CD4-positive, alpha-beta T cell treated with Interleukin-21 for 1 hour (primary cell): ENCODE data around the gene MTRFR.
"Not testable (repeated sequence)": the region's sequence is repeated elsewhere in the genome, so short reads cannot be mapped to it uniquely, and the experiment has no call there.

Experiments used
- DNase-seq: peaks from one replicate; pipeline ENCODE4 v3.0.0-alpha.2; 2020

MTRFR gene

DNA sequence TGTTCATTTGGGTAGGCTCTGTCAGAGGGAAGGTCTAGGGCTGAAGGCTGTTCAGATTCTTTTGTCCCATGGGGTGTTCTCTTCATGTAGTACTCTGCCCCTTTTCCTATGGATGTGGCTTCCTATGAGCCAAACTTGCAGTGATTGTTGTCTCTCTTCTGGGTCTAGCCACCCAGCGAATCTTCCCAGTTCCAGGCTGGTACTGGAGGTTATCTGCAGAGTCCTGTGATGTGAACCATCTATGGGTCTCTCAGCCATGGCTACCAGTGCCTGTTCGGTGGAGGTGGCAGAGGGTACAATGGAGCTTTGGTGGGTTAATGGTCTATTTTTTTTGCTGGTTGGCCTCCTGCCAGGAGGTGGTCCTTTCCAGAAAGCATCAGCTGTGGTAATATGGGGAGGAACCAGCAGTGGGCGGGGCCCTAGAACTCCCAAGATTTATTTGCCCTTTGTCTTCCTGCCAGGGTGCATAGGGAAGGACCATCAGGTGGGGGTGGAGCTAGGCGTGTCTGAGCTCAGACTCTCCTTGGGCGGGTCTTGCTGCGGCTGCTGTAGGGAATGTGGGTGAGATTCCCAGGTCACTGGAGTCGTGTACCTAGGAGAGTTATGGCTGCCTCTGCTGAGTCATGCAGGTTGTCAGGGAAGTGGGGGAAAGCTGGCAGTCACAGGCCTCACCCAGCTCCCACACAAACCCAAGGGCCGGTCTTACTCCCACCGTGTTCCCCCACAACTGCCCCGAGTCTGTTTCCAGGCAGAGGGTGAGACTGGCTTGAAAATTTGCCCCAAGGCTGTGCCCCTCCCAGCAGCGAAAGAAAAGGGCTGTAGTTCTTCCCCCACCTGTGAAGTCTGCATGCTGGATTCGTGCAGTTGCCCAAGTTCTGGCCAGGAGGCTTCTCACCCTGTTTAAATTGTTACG, 17.5 kb downstream of the MTRFR start:
- DNase-seq, result no peak

DNA sequence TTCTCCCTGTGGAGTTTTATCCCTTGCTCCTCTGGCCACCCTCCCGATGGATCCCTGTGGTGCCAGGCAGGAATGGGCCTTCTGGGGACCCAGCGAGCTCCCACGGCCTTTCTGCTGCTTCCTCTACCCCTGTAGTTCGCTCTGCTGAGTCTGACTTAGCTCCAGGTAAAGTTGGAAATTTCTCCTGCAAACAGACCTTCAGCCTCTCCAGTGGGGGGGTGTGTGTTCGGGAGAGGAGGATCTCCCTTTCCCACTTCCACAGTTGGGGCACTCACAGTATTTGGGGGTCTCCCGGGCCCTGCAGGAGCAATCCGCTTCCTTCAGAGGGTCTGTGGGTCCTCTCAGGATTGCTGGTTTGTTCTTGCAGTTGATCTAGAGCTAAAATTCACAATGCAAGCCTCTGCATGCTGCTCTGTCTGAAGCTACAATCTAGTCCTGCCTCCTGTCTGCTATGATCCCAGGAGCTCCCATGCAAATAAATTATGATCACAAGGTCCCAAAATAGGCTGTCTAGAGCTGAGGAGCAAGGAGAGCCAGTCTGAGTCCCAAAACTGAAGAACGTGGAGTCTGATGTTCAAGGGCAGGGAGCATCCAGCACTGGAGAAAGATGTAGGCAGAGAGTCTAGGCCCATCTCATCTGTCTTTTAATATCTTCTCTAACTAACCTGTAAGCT, 18.3 kb downstream of the MTRFR start:
- no peak for DNase-seq

GRCh38 chr12:123252365-123252764, 19.1 kb downstream of the MTRFR start:
- not testable (repeated sequence) for DNase-seq

DNA sequence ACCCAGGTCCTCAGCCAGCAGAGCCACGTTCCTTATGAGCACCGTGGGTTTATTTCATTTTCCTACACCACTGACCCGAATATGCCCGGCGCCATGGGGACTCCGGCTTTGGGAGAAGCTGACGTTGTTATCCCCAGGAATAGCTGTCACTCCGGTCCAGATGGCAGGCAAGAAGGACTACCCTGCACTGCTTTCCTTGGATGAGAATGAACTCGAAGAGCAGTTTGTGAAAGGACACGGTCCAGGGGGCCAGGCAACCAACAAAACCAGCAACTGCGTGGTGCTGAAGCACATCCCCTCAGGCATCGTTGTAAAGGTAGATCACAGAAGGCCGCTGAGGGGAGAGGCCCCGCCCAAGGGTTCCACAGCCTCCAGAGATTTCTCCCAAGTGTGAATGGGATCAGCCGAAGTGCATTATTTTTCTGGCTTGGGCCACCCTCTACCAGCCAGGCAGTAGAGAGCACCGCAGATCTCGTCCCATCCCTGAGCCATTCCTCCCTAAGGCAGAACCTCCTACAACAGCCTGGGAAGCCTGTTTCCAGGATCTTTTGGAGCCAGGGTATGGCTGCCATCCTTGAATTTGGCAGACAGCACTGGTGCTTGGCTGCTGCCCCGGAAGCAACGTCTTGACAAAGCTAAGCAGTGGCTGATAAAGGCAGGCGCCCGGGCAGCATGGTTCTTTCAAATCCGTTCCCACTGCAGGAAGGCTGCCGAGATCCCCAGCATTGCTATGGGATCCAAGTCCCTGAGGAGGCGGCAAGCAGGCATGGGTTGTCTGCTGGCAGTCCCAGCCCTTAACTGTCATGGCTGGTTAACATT, 20.6 kb downstream of the MTRFR start:
- DNase-seq, result no peak

GRCh38 chr12:123254853-123255446, 21.7 kb downstream of the MTRFR start:
- no peak for DNase-seq

DNA sequence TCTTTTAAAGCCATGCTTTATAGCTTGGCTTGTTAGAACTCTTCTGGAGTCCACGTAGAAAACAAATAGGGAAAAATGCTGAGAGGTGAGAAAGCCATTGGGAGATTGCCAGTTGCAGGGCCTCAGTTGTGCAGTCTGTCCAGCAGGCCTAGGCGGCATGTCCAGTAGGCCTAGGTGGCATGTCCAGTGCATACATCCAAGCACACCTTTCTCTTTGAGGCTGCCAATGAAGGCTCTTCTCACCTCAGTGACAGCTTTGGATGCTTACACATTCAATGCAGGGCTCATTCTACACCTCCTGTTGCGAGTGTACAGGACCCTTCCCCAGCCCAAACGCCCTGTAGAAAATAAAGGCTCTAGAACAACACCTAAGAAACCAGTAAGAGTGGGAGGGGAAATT, 25.4 kb downstream of the MTRFR start:
- no peak for DNase-seq

DNA sequence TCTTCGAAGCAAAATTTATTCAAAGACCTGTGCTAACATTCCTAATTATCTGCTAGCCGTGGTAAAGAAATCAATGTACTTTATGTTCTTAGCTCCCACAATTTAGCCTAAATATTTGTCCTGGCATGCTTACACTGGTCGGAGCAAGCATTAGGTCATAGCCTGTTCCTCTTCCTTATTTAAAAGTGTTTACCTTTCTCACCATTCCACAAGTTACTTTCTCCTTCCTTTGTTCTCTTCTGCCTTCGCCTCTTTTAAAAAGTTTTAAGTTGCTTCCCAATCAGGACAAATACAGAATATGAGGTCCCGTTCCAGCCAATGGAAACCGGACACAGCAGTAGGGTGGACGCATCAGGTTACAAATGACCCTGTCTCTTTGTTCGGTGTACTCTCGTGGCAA, 26.8 kb downstream of the MTRFR start:
- DNase-seq, result no peak

- no peak for DNase-seq
Observed at GRCh38 chr12:123261196-123261595, 28.0 kb downstream of the MTRFR start.

GRCh38 chr12:123263196-123263817, 30.1 kb downstream of the MTRFR start:
- DNase-seq, result no peak

DNA sequence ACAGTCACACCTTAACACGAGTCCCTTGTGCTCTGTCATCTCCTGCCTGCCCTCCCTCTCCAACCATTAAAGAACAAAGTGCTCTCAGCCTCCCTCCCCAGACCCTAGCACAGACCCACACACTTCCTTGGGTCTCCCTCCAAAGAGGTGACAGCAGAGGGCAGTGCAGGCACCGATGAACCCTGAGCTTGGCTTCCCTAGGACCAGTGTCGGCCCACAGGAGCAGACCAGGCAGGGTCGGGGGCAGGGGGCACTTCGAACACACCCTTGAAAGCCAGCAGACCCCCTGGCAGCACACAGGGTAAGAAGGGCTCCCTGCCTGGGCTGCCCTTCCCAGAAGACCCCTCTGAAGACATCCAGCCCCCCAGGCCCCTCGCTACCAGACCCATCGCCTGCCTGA, 31.4 kb downstream of the MTRFR start:
- DNase-seq, result no peak

GRCh38 chr12:123265851-123266678, 32.8 kb downstream of the MTRFR start:
- no peak for DNase-seq

DNA sequence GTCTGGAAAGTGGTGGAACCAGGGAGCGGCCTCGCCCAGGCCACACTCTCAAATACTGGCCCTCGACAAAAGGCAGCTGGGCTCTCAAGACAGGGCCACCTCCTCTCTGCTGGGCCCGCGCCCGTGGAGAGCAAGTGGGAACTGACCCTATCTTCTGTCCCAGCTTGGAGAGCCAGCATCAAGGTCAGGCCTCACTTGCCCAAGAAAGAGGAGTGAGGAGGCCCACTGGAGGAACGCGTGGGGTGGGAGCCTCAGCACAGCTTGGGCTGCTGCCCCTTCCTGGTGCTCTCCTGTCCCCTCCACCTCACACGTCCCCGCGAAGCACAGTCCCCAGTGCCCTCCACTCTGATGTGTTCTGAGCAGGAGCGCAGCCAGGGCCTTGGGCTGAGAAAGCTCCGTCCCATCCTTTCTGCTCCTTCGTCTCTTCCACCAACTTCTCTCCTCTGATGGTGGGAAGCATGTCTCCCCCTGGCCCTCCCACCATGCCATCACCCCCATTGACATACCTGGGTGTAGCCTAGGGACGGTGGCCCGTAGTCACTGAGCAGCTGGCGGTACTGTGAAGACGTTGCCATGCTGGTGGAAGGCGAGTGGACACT, 33.5 kb downstream of the MTRFR start:
- no peak for DNase-seq

DNA sequence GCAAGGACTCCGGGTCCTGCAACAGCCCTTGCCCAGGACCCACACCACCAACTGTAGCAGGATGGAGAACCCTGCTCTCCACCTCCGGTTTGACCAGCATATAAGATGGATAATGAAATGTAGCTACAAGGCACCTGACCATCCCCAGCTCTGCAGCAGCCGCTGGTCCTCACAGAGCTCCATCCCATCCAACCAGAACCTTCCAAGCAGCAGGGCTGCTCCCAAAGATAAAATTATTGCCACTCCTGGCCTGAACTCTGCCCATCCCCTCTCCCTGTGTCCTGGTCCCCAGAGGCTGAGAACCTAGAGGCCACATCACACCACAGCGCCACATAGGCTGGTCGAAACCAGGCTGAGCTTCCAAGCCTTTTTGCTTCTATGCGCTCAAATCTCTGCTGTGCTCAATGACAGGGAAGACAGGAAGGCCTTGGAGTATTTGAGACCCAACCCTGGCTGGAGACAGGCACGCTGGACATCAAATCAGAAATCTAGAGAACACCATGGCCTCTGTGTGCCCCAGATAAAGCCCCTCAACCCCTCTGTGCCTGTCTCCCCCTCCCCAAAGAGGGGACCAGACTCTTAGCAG, 34.2 kb downstream of the MTRFR start:
- DNase-seq, result no peak

DNA sequence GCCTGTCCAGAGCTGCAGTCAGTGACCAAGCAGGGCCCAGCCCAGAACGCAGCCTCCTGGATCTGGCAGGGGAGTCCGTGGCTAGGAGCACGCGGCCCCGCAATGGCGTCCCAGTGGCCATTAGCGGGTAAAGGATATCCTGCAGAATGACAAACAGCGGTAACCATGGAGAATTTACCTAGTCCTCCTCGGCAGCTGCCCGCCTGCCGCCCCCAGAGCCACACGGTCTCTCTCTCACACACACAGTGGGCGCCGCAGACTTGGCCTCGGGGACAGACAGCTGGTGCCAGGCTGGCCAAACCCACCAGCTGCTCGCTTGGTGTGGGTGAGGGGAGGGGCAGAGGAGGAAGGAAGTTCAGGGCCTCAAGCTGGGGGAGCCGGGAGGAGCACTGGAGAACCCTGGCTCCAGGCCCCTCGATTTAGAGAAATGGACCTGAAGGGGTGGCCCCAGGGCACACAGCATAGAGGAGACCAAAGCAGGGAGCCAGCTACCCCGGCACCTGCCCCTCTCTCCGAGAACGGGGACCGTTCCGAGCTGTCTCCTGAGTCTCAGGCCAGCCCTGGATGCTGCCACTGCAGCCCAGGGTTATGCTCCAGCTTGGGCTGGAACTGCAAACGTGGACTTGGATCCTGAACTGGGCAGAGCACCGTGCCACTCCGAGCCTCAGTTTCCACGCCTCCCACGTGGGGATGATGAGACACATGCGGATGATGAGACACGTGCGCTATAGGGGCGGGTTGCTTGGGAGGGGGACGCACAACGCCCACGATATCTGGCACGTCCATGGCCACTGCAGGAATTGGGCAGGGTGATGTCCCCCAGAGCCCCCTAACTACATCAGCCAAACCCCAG, 35.0 kb downstream of the MTRFR start:
- DNase-seq, result no peak

DNA sequence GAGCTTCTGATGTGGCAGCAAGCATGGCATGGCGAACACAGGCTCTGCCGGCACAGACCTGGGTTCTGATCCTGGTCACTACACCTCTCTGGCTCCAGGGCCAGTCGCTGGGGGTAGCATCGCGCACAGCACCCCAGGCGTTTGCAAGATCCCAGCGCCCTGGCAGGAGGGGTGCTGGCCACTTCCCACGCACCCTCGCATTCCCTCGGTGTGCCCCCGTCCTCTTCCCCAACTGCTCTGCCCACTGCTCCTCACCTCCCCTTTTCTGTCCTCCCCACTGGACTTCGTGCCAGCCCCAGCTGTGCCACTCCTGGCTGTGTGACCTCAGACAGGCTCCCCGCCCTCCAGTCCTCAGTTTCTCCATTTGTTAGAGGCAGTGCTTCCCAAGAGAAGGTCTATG, 35.6 kb downstream of the MTRFR start:
- no peak for DNase-seq

GRCh38 chr12:123269395-123269892, 36.2 kb downstream of the MTRFR start:
- peak; percentile 30 for DNase-seq

DNA sequence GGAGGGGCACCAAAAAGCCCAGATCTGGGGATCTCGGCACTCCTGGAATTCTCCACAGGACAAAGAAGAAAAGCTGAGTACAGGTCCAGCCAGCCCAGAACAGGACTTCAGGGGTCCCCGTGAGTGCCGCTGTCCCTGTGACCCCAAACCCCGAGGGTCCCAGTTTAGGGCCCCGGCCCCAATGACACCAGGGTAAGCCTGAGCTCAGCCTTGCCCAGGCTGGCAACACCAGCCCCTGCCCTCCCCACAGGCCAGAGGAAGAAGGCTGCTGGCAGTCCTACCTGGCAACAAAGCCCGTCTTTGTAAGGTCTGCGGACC, 36.6 kb downstream of the MTRFR start:
- DNase-seq, result no peak

- no peak for DNase-seq
Observed at GRCh38 chr12:123270214-123271000, 37.2 kb downstream of the MTRFR start.
